CD14-positive monocyte (primary cell): Measurements from ENCODE around the gene RFX3. TPM values are rescaled to one million over a fixed set of nuclear protein-coding genes. Genes with fewer than 3 reads are reported as not detected.

ENCODE experiments used
- DNase-seq, 3 donors: peaks; one replicate each; pipeline ENCODE4 v3.0.0-alpha.2; 2011 to 2022
- H2AFZ ChIP-seq: 2 replicates; pipeline ENCODE4 v1.6.0; 2012; ENCODE audit warnings: mild to moderate bottlenecking, low read depth, low read length, inconsistent platforms; ENCODE audit not compliant: insufficient read depth, poor library complexity, severe bottlenecking
- H3K27ac ChIP-seq, 2 donors: 1 replicate in 1 of 2; 2 replicates in 1 of 2; pipeline ENCODE4 v1.5.1; 2012 to 2013; ENCODE audit warnings: low read length in 2 of 2, control low read depth in 1 of 2, inconsistent platforms in 1 of 2, low read depth in 1 of 2, mild to moderate bottlenecking in 1 of 2
- H3K27me3 ChIP-seq, 2 donors: one replicate each; pipeline versions ENCODE4 v1.6.0 to v1.6.1; 2011 to 2013; ENCODE audit warnings: low read length in 2 of 2; ENCODE audit not compliant: control insufficient read depth in 2 of 2, insufficient read depth in 2 of 2
- H3K36me3 ChIP-seq, 2 donors: replicated peaks in 1 of 2; 1 replicate in 1 of 2; 2 replicates in 1 of 2; pipeline versions ENCODE4 v1.5.1 to v1.6.1; 2012 to 2013; ENCODE audit warnings: low read length in 2 of 2, control low read depth in 1 of 2, inconsistent platforms in 1 of 2, mild to moderate bottlenecking in 1 of 2; ENCODE audit not compliant: insufficient read depth in 2 of 2, control insufficient read depth in 1 of 2
- H3K4me1 ChIP-seq, 2 donors: 1 replicate in 1 of 2; 2 replicates in 1 of 2; pipeline versions ENCODE4 v1.5.1 to v1.6.1; 2012 to 2013; ENCODE audit warnings: low read length in 2 of 2, control low read depth in 1 of 2, inconsistent platforms in 1 of 2, mild to moderate bottlenecking in 1 of 2, moderate library complexity in 1 of 2; ENCODE audit not compliant: insufficient read depth in 2 of 2, control insufficient read depth in 1 of 2
- H3K4me2 ChIP-seq: replicated peaks from 2 replicates; pipeline ENCODE3; 2012; ENCODE audit warnings: low read length, moderate library complexity, mild to moderate bottlenecking; ENCODE audit not compliant: poor library complexity, severe bottlenecking; ENCODE audit errors: extremely low read depth
- H3K4me3 ChIP-seq, 3 experiments: fragments of 200-600 bp in 1 of 3; sonication (generic) in 1 of 3; replicated peaks in 1 of 3; 1 replicate in 2 of 3; 2 replicates in 1 of 3; pipeline ENCODE4 v1.5.1; 2011 to 2013; ENCODE audit warnings: low read length in 3 of 3, mild to moderate bottlenecking in 3 of 3, control low read depth in 2 of 3, low read depth in 2 of 3, inconsistent platforms in 1 of 3, moderate library complexity in 1 of 3
- H3K79me2 ChIP-seq: 2 replicates; pipeline ENCODE4 v1.6.0; 2012; ENCODE audit warnings: mild to moderate bottlenecking, control low read depth, inconsistent platforms, low read length, moderate library complexity; ENCODE audit not compliant: insufficient read depth
- H3K9ac ChIP-seq: 2 replicates; pipeline ENCODE4 v1.6.0; 2017; ENCODE audit warnings: low read length, mild to moderate bottlenecking; ENCODE audit not compliant: insufficient read depth, poor library complexity, severe bottlenecking
- H3K9me3 ChIP-seq, 2 donors: replicated peaks in 1 of 2; 1 replicate in 1 of 2; 2 replicates in 1 of 2; pipeline versions ENCODE4 v1.5.1 to v1.6.1; 2012 to 2013; ENCODE audit warnings: low read length in 2 of 2, control low read depth in 1 of 2; ENCODE audit not compliant: control insufficient read depth in 1 of 2, insufficient read depth in 1 of 2
- H4K20me1 ChIP-seq: 2 replicates; pipeline ENCODE4 v1.6.0; 2012; ENCODE audit warnings: mild to moderate bottlenecking, low read length, control low read depth, moderate library complexity; ENCODE audit not compliant: insufficient read depth
- H3K27ac Mint-ChIP-seq, 7 donors: one replicate each; pipeline ENCODE4 v1.8.0; 2020; ENCODE audit warnings: mild to moderate bottlenecking in 7 of 7, mixed read lengths in 7 of 7, moderate library complexity in 6 of 7, inconsistent platforms in 2 of 7
- H3K27me3 Mint-ChIP-seq, 3 donors: one replicate each; pipeline ENCODE4 v1.8.0; 2021 to 2022; ENCODE audit warnings: low read depth in 3 of 3, mild to moderate bottlenecking in 3 of 3, mixed read lengths in 3 of 3, moderate library complexity in 3 of 3, inconsistent platforms in 1 of 3
- H3K36me3 Mint-ChIP-seq, 2 donors: one replicate each; pipeline ENCODE4 v1.8.0; 2020; ENCODE audit warnings: mixed read lengths in 2 of 2, inconsistent platforms in 1 of 2, mild to moderate bottlenecking in 1 of 2
- H3K4me1 Mint-ChIP-seq: one replicate; pipeline ENCODE4 v1.8.0; 2020; ENCODE audit warnings: mild to moderate bottlenecking, mixed read lengths
- H3K4me3 Mint-ChIP-seq, 2 donors: one replicate each; pipeline ENCODE4 v1.8.0; 2020; ENCODE audit warnings: mild to moderate bottlenecking in 2 of 2, mixed read lengths in 2 of 2, moderate library complexity in 1 of 2
- H3K9me3 Mint-ChIP-seq, 7 donors: one replicate each; pipeline ENCODE4 v1.8.0; 2020 to 2022; ENCODE audit warnings: mixed read lengths in 7 of 7, mild to moderate bottlenecking in 6 of 7, moderate library complexity in 6 of 7, inconsistent platforms in 2 of 7
- CTCF ChIP-seq: fragments of 200-600 bp; IDR thresholded peaks from one replicate; pipeline ENCODE4 v1.8.0; 2022; ENCODE audit warnings: antibody characterized with exemption, mild to moderate bottlenecking
- WGBS: methylation state at CpG from one replicate; pipeline ENCODE4 v1.1.5; 2013; ENCODE audit warnings: missing lambda C conversion rate; ENCODE audit not compliant: insufficient coverage; 5-methylcytosine and 5-hydroxymethylcytosine counted together
- intact Hi-C, 2 donors: fragments of 100-400 bp; cut with micrococcal nuclease; formaldehyde crosslinking; loops; one replicate each; pipeline versions ENCODE4 v1.15.0 to v1.15.1; 2023
- polyA plus RNA-seq, 3 donors: library from polyadenylated mRNA; depleted of rRNA in 1 of 3; unstranded in 2 of 3; stranded (reverse) in 1 of 3; fragments of 300-500 nt in 2 of 3; fragments of >200 nt in 1 of 3; fragmentation: Illumina TruSeq in 2 of 3; gene quantifications; 1 replicate in 2 of 3; 2 replicates in 1 of 3; pipeline ENCODE4 v1.2.3, GENCODE V29; 2012 to 2021

RFX3 gene
- polyA plus RNA-seq, 3 donors, result 1.7 to 5.2 (median 3.2) TPM

GRCh38 chr9:3370715-3371114 lies 155.1 kb downstream of the RFX3 start:
- Mint-ChIP-seq H3K27me3 (no peaks in the 10 kb centered on the region), H3K4me1 (peaks cover 20% of the 10 kb centered on the region), H3K27ac (no peak overlapping the region), H3K4me3 (no peak overlapping the region), H3K9me3 (peaks cover 0 to 5% (median 0%) of the 10 kb centered on the region in 7 donors), H3K36me3 (peaks cover 0 to 2% of the 10 kb centered on the region in 2 donors)
- H3K79me2 ChIP-seq, result no peaks in the 10 kb centered on the region
- H3K4me1 ChIP-seq, result no peaks in the 10 kb centered on the region
- DNase-seq, result no peak
- H3K9me3 ChIP-seq, result no peaks in the 10 kb centered on the region
- H3K36me3 ChIP-seq, result no peaks in the 10 kb centered on the region
- no peak overlapping the region for H3K27ac ChIP-seq
- H3K4me2 ChIP-seq, result no peak overlapping the region
- no peak overlapping the region for H3K4me3 ChIP-seq
- no peak overlapping the region for H2AFZ ChIP-seq
- no peaks in the 10 kb centered on the region for H3K27me3 ChIP-seq
- intact Hi-C loops, result no loop called here
- no peak overlapping the region for H3K9ac ChIP-seq
- TF ChIP-seq CTCF, result no peak
- no peaks in the 10 kb centered on the region for H4K20me1 ChIP-seq

DNA sequence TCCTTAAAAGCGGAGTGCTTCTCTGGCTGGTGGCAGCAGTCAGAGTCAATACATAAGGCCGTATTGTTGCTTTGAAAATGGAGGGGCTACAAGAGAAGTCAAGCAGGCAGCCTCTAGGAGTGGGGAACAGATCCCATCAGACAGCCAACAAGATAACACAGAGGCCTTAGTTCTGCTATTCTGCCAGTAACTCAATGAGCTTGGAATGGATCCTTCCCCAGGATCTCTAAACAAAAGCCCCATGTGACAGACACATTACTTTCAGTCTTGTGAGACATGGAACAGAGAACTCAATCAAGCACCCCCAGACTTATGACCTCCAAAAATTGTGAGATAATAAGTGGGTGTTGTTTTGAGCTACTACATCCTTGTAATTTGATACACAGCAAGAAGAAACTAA lies 158.6 kb downstream of the RFX3 start:
- Mint-ChIP-seq H3K36me3 (peaks cover 4 to 5% of the 10 kb centered on the region in 2 donors), H3K27me3 (peaks cover 0 to 1% (median 0%) of the 10 kb centered on the region in 3 donors), H3K4me1 (peaks cover 15% of the 10 kb centered on the region), H3K4me3 (no peak overlapping the region), H3K9me3 (peaks cover 0 to 5% (median 0%) of the 10 kb centered on the region in 7 donors), H3K27ac (peak overlapping the region in 1 of 7 donors; percentile 77)
- H3K27ac ChIP-seq, result no peak overlapping the region
- H3K4me1 ChIP-seq, result no peaks in the 10 kb centered on the region
- no peak overlapping the region for H3K4me2 ChIP-seq
- no peaks in the 10 kb centered on the region for H3K79me2 ChIP-seq
- H3K36me3 ChIP-seq, result no peaks in the 10 kb centered on the region
- no peak overlapping the region for H3K9ac ChIP-seq
- no peak for DNase-seq
- intact Hi-C loops, result no loop called here
- no peak for TF ChIP-seq CTCF
- H3K4me3 ChIP-seq, result no peak overlapping the region
- H2AFZ ChIP-seq, result no peak overlapping the region
- no peaks in the 10 kb centered on the region for H4K20me1 ChIP-seq
- no peaks in the 10 kb centered on the region for H3K9me3 ChIP-seq
- no peaks in the 10 kb centered on the region for H3K27me3 ChIP-seq
- no CpG with 5 or more reads among the region's 2 CpGs for WGBS
